Activated naive CD8-positive, alpha-beta T cell treated with anti-CD3 and anti-CD28 coated beads, Interleukin-2, amount 50 U/mL, for 16 hours (primary cell): Measurements from ENCODE around the gene LECT2.

ENCODE experiments used
- DNase-seq: peaks from one replicate; pipeline ENCODE4 v3.0.0-alpha.2; 2020; ENCODE audit warnings: low read depth, low spot score

The LECT2 gene

GRCh38 chr5:135978993-135979392 is 24.2 kb upstream of the LECT2 start:
- no peak for DNase-seq

GRCh38 chr5:135978212-135978631 is 23.4 kb upstream of the LECT2 start:
- DNase-seq, result no peak

- no peak for DNase-seq
Measured at GRCh38 chr5:135977375-135977928, 22.7 kb upstream of the LECT2 start.

DNA sequence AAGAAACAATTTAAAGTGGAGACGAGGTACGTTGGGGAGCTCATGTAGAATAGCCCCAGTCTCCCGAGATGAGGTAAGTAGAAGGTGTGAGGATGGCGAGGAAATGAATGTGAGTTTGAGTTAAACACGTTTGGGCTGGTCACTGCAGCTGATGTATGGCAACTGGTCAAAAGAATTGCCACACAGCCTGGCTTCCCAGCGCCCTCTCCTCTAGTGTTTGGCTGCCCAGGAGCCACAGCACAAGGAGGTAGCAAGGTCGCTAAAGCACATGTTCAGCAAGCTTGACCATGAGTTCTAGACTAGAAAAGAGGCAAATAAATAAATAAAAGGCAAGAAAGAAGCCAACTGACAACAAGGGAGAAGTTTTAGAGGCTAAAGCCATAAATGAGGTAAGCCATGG is 21.4 kb upstream of the LECT2 start:
- DNase-seq, result no peak

DNA sequence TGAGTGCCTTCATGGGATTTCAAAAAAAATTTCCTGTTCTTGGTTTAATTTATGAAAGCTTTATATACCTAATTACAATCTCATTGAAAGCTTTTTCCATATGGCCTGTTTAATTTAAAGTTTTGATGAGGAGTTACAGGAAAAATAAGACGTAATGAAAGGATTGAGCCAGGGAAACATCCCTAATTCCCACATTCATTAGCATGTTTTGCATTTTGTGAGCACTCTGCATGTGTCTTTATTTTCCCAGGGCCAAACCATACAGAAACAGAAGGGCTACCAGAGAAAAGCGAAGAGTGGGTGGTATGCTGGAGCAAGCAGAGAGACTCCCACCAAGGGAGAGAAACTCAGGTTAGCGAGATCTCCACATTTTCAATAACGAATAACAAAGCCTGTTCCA is 20.3 kb upstream of the LECT2 start:
- DNase-seq, result no peak

DNA sequence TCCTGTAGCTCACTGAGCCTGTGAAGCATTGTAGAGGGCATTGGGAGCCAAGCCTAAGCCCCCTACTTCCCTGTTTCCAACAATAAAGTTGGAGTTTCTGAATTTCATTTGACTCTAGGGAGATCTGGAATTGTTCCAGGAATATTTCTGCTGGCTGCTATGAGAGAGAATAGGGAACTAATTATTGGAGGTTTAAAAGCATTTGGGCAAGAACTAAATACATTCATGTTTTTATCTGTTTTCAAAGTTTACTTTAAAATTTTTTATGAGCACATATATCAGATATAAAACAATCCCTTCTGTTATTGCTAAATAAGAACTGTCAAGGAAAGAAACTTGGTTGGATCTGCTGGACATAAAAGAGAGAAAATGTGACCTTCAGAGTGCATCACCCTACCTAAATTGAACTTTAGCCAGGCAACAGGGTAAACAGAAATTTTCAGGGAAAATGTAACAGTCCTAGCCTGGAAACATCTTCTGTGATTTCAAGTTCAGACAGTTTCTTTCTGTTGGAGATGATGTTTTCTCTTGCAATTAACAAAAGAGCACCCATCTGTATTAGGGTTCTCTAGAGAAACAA is 19.3 kb upstream of the LECT2 start:
- DNase-seq, result no peak

- DNase-seq, result no peak
Measured at GRCh38 chr5:135973323-135974020, 18.7 kb upstream of the LECT2 start.

DNA sequence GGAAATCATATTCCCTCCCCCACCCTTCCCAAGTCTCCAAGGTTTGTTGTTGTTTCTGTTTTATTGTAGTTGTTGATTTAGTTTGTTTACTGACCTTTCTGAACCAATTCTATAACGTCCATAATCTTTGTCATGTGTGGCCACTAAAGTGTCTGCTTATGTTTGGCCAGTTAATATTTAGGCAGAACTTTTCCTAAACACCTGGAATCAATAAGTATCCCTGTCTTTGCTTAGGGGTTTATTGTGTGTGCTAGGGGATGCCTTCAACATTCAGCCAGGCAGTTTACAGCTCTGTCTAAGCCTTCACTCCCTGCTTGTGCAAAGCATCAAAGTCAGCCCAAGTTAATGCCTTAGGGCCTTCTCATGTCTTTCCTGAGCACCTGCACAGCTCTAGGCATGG is 16.9 kb upstream of the LECT2 start:
- no peak for DNase-seq

GRCh38 chr5:135966790-135967189 is 12.0 kb upstream of the LECT2 start:
- no peak for DNase-seq

DNA sequence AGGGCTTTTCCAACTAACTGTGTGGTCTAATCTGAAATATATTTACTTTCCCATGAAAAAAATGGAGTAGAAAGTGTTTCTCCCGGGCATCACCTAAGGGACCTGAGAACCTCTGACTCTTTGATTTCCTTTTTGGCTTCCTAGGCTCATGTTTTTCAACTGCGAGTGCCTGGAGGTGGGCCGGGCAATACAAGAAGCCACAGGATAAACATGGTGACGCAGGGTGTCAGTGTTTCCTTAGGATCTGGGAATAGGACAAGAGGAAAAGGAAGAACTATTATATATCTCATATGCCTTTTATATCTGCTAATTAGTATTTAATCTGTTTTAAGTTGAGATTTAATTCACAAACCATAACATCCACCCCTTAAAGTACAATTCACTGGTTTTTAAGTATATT is 11.4 kb upstream of the LECT2 start:
- no peak for DNase-seq

DNA sequence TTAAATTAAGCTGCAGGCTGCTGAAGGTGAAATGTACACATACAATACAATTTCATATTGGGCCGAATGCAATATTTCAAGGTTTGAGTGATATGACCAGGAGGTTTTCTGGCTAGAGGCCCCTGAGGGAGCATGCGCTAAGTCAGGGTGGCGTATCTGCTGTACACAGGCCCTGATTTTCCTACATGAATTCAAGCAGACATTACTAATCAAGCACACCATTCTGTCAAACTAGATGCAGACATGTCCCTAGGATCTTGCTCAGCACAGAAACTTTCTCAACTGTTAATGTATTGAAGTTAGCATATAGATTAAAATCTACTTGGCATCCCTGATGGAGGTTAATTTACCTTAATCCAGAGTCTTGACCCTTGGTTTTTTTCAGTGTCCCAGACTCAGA is 10.7 kb upstream of the LECT2 start:
- no peak for DNase-seq

- no peak for DNase-seq
Measured at GRCh38 chr5:135964670-135965320, 10.0 kb upstream of the LECT2 start.

- no peak for DNase-seq
Measured at GRCh38 chr5:135955525-135955924, 742 bp upstream of the LECT2 start.

DNA sequence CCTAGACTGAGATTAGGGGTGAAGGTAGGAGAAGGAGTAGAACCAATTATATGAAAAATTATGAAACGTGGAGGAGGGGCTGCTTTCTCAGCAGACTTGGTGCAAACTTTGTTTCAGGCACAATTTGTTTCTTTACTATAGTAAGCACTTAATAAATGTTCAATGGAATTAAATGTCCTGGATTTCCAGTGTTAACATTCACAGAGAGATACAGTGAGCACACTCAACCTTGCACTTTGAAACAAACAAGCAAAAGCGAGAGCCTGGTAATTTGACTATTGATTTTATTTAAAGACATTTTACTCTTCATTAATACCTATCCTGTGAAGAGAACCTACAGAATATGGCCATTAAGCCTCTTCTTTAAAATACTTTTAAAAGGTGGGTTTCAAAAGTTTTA is 933 bp downstream of the LECT2 start:
- no peak for DNase-seq

GRCh38 chr5:135952683-135953082 is 2.1 kb downstream of the LECT2 start:
- no peak for DNase-seq

DNA sequence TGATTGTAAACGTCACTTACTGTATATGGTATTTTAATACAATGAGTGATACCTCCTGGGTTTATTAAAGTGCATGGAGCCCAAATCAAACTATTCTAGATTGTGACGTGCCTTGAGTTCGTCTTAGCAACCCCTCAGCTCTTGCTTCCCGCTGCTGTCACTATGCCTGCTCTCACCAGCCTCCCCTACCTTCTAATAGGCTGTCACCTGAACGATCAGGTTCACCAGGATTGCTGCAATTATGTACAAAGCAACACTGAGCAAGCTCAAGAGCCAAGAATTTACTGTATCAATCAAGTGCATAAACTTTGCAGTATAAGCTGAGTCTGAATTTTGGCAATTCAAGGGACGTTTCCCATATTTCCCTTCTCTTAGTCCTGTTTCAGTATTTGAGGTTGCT is 3.0 kb downstream of the LECT2 start:
- no peak for DNase-seq

- no peak for DNase-seq
Measured at GRCh38 chr5:135951257-135951656, 3.5 kb downstream of the LECT2 start.

DNA sequence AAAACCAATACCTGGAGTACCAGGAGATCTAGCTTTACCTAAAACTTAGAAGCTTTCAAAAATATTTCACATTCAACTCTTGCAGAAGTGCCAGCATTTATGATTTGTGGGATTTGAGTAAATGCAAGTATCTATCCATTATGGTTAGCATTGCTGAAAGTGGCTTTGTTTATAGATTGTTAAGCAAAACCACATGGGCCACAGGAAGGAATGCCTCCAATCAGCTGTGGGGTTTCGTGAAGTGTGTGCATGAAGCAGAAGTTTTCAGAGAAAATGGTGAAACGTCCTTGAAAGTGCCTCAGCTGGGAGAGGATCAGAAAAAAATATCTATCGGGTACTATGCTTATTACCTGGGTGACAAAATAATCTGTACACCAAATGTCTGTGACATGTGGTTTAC is 4.2 kb downstream of the LECT2 start:
- DNase-seq, result no peak

- no peak for DNase-seq
Measured at GRCh38 chr5:135944967-135945560, 9.7 kb downstream of the LECT2 start.

DNA sequence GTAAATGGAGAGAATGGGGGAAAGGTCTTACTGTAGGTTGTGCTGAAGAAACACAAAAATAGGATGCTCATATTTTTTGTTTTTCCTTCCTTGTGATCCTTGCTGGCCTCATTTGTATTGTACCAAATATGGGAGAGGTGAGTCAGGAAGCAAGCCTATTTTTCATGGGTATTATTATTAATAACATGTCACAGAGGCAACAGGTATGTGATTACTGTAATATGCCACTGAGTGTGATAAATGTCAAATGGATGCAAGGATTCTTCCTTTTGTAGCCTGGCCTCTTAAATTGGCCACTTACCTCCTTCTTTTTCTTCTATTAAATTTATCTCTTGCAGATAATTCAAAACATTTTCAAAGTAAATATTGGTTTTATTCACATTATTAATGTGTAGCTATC is 10.2 kb downstream of the LECT2 start:
- DNase-seq, result no peak

- no peak for DNase-seq
Measured at GRCh38 chr5:135942202-135942771, 12.5 kb downstream of the LECT2 start.

- DNase-seq, result no peak
Measured at GRCh38 chr5:135941711-135942110, 13.1 kb downstream of the LECT2 start.
